Activated CD4-positive, alpha-beta memory T cell treated with anti-CD3 and anti-CD28 coated beads for 36 hours (primary cell): Measurements from ENCODE around the gene TGIF2. TPM values are rescaled to one million over a fixed set of nuclear protein-coding genes. Genes with fewer than 3 reads are reported as not detected.

Source experiments
- CTCF ChIA-PET: fragments of 350-600 bp; sonication (Branson Sonifier 250); formaldehyde crosslinking; loops from one replicate; lab custom pipeline; 2021; ENCODE audit warnings: antibody characterized with exemption, inconsistent platforms; lab: Charles Lee
- POLR2A ChIA-PET: fragments of 350-600 bp; sonication (Branson Sonifier 250); formaldehyde crosslinking; loops from one replicate; lab custom pipeline; 2021; ENCODE audit warnings: antibody characterized with exemption; lab: Charles Lee
- DNase-seq: peaks from one replicate; pipeline ENCODE4 v3.0.0-alpha.2; 2020
- H3K27ac Mint-ChIP-seq: one replicate; pipeline ENCODE4 v1.8.0; 2021; ENCODE audit warnings: mixed read lengths
- H3K27me3 Mint-ChIP-seq: one replicate; pipeline ENCODE4 v1.8.0; 2021; ENCODE audit warnings: mixed read lengths
- H3K36me3 Mint-ChIP-seq: one replicate; pipeline ENCODE4 v1.8.0; 2021; ENCODE audit warnings: mixed read lengths
- H3K4me1 Mint-ChIP-seq: one replicate; pipeline ENCODE4 v1.8.0; 2021; ENCODE audit warnings: low read depth, mixed read lengths
- H3K4me3 Mint-ChIP-seq: one replicate; pipeline ENCODE4 v1.8.0; 2021; ENCODE audit warnings: mild to moderate bottlenecking, mixed read lengths
- H3K9me3 Mint-ChIP-seq: one replicate; pipeline ENCODE4 v1.8.0; 2021; ENCODE audit warnings: mixed read lengths
- intact Hi-C: fragments of 100-400 bp; cut with micrococcal nuclease; formaldehyde crosslinking; loops from one replicate; pipeline ENCODE4 v1.15.1; 2023
- total RNA-seq, 2 experiments: library from RNA; stranded (reverse); gene quantifications; one replicate each; pipeline ENCODE4 v1.2.3, GENCODE V29; 2021

The TGIF2 gene
- total RNA-seq, result 10 to 100 TPM; 39.7 to 43.0 TPM

GRCh38 chr20:36573103-36573797, at the start of gene TGIF2:
TGIF2 (plus strand) TSS chr20:36573597; CDS start chr20:36578775, 5,178 bp downstream.
- ChIA-PET CTCF (interaction anchor here (0.9 to 5.6 kb wide), 5 partner anchors 15 to 40 kb away, joined by 3 to 40 read pairs (median 5); partner anchors contain the start of gene RAB5IF), POLR2A (interaction anchor here (0.9 to 5.1 kb wide), 10 partner anchors 15 to 619 kb away, joined by 3 to 51 read pairs (median 6); partner anchors contain the start of genes RAB5IF, SCAND1 and SLA2)
- peaks cover 33% of the 10 kb centered on the region for H3K4me1 Mint-ChIP-seq
- DNase-seq, result peak; percentile 94
- intact Hi-C loops, result loop anchor here (1.0 to 2.0 kb wide), 5 partner anchors 17 to 173 kb away; partner anchors contain the start of gene NDRG3
- peaks cover 9% of the 10 kb centered on the region for H3K36me3 Mint-ChIP-seq
- no peaks in the 10 kb centered on the region for H3K27me3 Mint-ChIP-seq
- H3K9me3 Mint-ChIP-seq, result no peaks in the 10 kb centered on the region
- peak within 1 kb of the TSS; percentile 92 for H3K27ac Mint-ChIP-seq
- H3K4me3 Mint-ChIP-seq, result peak within 1 kb of the TSS; percentile 87

GRCh38 chr20:36525620-36526365, 47.6 kb upstream of the TGIF2 start:
- H3K27me3 Mint-ChIP-seq, result no peaks in the 10 kb centered on the region
- CTCF ChIA-PET, result interaction anchor here (1.1 kb wide), 1 partner anchor 9 kb away, joined by 3 read pairs; no protein-coding TSS in a partner anchor
- no peaks in the 10 kb centered on the region for H3K9me3 Mint-ChIP-seq
- POLR2A ChIA-PET, result no interaction called here
- H3K4me1 Mint-ChIP-seq, result no peaks in the 10 kb centered on the region
- no peak overlapping the region for H3K4me3 Mint-ChIP-seq
- no peak overlapping the region for H3K27ac Mint-ChIP-seq
- peaks cover 19% of the 10 kb centered on the region for H3K36me3 Mint-ChIP-seq
- DNase-seq, result no peak
- intact Hi-C loops, result no loop called here

DNA sequence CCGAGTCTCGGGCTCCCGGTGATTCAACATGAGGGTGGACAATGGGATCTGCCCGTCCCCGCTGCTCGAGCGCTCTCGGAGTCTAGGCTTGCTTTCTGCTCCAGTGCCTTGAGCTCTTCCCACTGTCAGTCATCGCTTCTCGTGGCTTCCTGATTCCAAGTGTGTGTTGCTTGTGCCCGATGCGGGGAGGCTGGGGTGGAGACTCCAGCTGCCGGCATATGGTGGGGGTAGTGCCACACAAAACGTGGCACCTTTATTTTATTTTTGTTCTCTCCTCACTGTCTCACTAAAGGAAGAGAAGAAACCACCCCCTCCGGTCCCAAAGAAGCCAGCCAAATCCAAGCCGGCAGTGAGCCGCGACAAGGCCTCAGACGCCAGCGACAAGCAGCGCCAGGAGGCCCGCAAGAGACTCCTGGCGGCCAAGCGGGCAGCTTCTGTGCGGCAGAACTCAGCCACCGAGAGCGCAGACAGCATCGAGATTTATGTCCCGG, 46.8 kb upstream of the TGIF2 start:
- Mint-ChIP-seq H3K27me3 (no peaks in the 10 kb centered on the region), H3K9me3 (no peaks in the 10 kb centered on the region), H3K4me1 (no peaks in the 10 kb centered on the region), H3K4me3 (no peak overlapping the region), H3K36me3 (peaks cover 19% of the 10 kb centered on the region), H3K27ac (no peak overlapping the region)
- intact Hi-C loops, result no loop called here
- ChIA-PET POLR2A (interaction anchor here (0.7 kb wide), 1 partner anchor 360 kb away, joined by 3 read pairs; no protein-coding TSS in a partner anchor), CTCF (interaction anchor here (1.1 kb wide), 1 partner anchor 9 kb away, joined by 3 read pairs; no protein-coding TSS in a partner anchor)
- no peak for DNase-seq

DNA sequence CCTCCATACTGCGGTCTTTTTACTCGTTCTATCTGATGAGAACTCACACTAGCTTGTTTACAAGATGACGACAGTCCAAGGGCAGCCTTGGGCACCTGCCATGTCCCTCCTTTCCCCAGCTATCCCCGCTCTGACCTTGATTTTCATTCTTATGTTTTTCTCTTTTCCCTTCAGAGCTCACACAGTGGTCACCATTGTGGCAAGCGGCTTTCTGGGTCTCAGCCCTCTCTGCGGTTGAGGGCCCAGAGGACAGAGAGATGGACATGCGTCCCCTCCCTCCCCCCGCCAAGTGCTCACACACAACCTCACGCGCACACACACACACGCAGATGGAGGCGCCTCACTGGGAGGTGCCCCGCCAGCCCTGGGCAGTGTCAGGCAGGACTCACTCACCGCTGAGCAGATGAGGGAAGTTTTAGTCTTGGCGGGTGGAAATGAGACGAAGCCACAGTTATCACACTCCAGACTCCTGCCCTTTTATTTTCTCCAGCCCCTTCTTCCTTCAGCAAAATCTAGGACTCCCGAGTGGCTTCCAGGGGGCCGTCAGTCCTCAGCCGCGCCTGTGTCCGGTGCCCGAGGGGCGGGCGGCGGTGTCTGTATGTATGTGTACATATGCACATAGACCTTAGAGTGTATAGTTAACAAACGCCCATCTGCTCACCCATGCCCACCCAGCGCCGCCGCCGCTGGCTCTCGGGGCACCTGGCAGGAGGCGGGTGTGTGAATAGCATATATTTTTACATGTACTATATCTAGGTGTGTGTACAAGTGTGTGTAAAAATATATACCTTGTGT, 45.9 kb upstream of the TGIF2 start:
- Mint-ChIP-seq H3K27me3 (no peaks in the 10 kb centered on the region), H3K9me3 (no peaks in the 10 kb centered on the region), H3K36me3 (peaks cover 19% of the 10 kb centered on the region), H3K4me3 (no peak overlapping the region), H3K4me1 (no peaks in the 10 kb centered on the region), H3K27ac (no peak overlapping the region)
- DNase-seq, result no peak
- POLR2A ChIA-PET, result interaction anchor here (0.7 kb wide), 1 partner anchor 359 kb away, joined by 3 read pairs; no protein-coding TSS in a partner anchor
- CTCF ChIA-PET, result no interaction called here
- intact Hi-C loops, result no loop called here

- ChIA-PET CTCF (no interaction called here), POLR2A (no interaction called here)
- no peaks in the 10 kb centered on the region for H3K27me3 Mint-ChIP-seq
- no peaks in the 10 kb centered on the region for H3K9me3 Mint-ChIP-seq
- H3K27ac Mint-ChIP-seq, result no peak overlapping the region
- no peak for DNase-seq
- H3K4me3 Mint-ChIP-seq, result no peak overlapping the region
- no peaks in the 10 kb centered on the region for H3K4me1 Mint-ChIP-seq
- H3K36me3 Mint-ChIP-seq, result peaks cover 19% of the 10 kb centered on the region
- intact Hi-C loops, result no loop called here
These were observed 45.1 kb upstream of the TGIF2 start for GRCh38 chr20:36528176-36528874.

DNA sequence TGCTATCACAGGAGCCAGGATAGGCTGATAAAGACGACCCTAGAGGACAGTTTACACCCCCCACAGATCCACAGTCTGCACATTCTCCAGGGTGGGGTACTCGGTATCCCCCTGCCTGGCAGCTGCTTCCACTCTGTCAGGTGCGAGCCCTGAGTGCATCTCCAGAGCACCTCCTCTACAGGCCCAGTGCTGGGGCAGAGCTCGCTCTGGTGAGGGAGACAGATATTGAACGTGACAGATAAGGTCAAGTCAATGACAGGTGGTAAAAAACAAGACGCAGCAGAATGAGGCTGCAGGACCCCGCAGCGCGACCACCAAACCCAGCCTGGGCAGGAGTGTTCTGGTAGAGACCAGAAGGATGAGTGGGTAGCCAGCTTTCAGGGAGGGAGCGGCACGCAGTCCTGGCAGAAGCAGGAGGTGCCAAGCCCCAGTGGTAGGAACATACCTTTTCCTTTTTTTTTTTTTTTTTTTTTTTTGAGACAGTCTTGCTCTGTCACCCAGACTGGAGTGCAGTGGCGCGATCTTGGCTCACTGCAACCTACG, 44.5 kb upstream of the TGIF2 start:
- no peaks in the 10 kb centered on the region for H3K4me1 Mint-ChIP-seq
- CTCF ChIA-PET, result no interaction called here
- no peak overlapping the region for H3K27ac Mint-ChIP-seq
- POLR2A ChIA-PET, result no interaction called here
- no peak for DNase-seq
- H3K4me3 Mint-ChIP-seq, result no peak overlapping the region
- intact Hi-C loops, result no loop called here
- peaks cover 17% of the 10 kb centered on the region for H3K36me3 Mint-ChIP-seq
- no peaks in the 10 kb centered on the region for H3K27me3 Mint-ChIP-seq
- no peaks in the 10 kb centered on the region for H3K9me3 Mint-ChIP-seq

- ChIA-PET CTCF (interaction anchor here (0.6 kb wide), 1 partner anchor 394 kb away, joined by 4 read pairs; no protein-coding TSS in a partner anchor), POLR2A (no interaction called here)
- no peaks in the 10 kb centered on the region for H3K9me3 Mint-ChIP-seq
- H3K36me3 Mint-ChIP-seq, result peaks cover 2% of the 10 kb centered on the region
- H3K4me1 Mint-ChIP-seq, result no peaks in the 10 kb centered on the region
- intact Hi-C loops, result no loop called here
- no peak for DNase-seq
- H3K4me3 Mint-ChIP-seq, result no peak overlapping the region
- no peak overlapping the region for H3K27ac Mint-ChIP-seq
- no peaks in the 10 kb centered on the region for H3K27me3 Mint-ChIP-seq
These were observed 41.0 kb upstream of the TGIF2 start for GRCh38 chr20:36532388-36532787.

DNA sequence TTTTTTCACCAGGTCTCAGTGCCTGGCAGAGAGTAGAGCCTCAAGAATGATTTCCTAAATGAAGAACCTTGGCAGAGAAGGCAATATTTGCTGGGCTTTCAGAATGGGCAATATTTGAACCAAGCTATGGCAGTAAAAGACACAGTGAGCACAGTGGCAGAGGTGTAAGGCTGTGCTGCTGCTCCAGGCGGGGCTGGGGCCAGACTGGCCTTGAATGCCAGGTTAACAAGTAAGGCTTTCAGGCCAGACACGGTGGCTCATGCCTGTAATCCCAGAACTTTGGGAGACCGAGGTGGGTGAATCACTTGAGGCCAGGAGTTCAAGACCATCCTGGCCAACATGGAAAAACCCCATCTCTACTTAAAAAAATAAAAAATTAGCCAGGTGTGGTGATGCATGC, 40.6 kb upstream of the TGIF2 start:
- H3K9me3 Mint-ChIP-seq, result no peaks in the 10 kb centered on the region

DNA sequence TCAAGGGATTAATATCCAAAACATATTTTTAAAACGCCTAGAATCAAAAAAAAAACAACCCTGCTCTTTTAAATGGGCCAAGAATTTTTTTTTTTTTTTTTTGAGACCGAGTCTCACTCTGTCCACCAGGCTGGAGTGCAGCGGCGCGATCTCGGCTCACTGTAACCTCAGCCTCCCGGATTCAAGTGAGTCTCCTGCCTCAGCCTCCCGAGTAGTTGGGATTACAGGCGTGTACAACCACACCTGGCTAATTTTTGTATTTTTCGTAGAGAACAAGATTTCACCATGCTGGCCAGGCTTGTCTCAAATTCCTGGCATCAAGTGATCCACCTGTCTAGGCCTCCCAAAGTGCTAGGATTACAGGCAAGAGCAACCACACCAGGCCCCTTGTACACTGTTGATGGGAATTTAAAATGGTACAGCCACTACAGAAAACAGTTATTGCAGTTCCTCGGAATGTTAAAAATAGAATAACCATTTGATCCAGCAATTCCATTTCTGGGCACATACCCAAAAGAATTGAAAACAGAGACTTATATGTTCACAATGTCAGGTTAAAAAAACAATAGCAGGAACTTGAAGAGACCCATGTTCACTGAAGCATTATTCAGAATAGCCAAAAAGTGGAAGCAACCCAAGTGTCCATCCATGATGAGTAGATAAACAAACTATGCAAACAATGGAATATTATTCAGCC, 35.2 kb upstream of the TGIF2 start:
- DNase-seq, result no peak
- CTCF ChIA-PET, result no interaction called here
- POLR2A ChIA-PET, result no interaction called here
- no peak overlapping the region for H3K4me3 Mint-ChIP-seq
- no peaks in the 10 kb centered on the region for H3K9me3 Mint-ChIP-seq
- no peaks in the 10 kb centered on the region for H3K4me1 Mint-ChIP-seq
- peaks cover 3% of the 10 kb centered on the region for H3K27me3 Mint-ChIP-seq
- no peaks in the 10 kb centered on the region for H3K36me3 Mint-ChIP-seq
- intact Hi-C loops, result no loop called here
- H3K27ac Mint-ChIP-seq, result no peak overlapping the region

More for the DNA sequence above, 40.6 kb upstream of the TGIF2 start:
- CTCF ChIA-PET, result interaction anchor here (0.6 kb wide), 1 partner anchor 394 kb away, joined by 4 read pairs; no protein-coding TSS in a partner anchor
- intact Hi-C loops, result no loop called here
- H3K4me3 Mint-ChIP-seq, result no peak overlapping the region
- POLR2A ChIA-PET, result no interaction called here
- H3K4me1 Mint-ChIP-seq, result no peaks in the 10 kb centered on the region
- no peaks in the 10 kb centered on the region for H3K27me3 Mint-ChIP-seq
- no peak for DNase-seq
- H3K27ac Mint-ChIP-seq, result no peak overlapping the region
- no peaks in the 10 kb centered on the region for H3K36me3 Mint-ChIP-seq

DNA sequence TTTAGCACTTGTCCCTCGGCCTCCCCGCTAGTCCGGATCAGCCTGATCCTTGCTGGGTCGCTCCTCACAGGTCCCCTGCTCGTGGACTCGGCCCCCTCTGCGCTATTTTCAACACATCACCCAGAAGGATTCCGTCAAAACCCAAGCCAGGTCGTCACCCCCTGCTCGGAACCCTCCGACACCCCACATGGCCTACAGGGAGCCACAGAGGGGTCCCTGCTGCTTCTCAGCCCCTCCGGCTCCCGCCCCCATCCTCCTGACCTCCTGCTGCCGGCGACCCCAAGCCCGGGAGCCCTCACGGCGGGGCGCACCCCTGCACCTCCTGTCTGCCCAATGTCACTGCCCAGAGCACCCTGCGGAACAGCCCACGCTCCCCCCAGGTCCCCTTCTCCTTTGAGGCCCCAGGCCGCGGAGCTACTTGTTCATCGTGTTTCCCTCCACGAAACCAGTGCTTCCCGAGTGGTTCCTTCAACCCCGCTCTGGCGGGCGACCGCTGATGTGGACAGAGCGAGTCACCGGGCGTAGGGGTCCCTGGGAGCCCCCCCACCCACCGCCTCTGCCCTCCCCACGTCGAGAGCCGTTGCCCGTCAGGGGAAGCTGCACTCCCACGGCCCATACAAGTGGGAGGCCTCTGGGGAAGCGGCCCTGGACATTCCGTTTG, 32.7 kb upstream of the TGIF2 start:
- Mint-ChIP-seq H3K9me3 (no peaks in the 10 kb centered on the region), H3K4me3 (no peak overlapping the region), H3K27me3 (peaks cover 3% of the 10 kb centered on the region), H3K27ac (no peak overlapping the region), H3K36me3 (no peaks in the 10 kb centered on the region), H3K4me1 (no peaks in the 10 kb centered on the region)
- ChIA-PET POLR2A (no interaction called here), CTCF (no interaction called here)
- intact Hi-C loops, result no loop called here
- no peak for DNase-seq
